Measurements from ENCODE around the gene KRTAP1-3.
"Not testable (repeated sequence)": the region's sequence is repeated elsewhere in the genome, so short reads cannot be mapped to it uniquely, and the experiment has no call there.

The KRTAP1-3 gene

GRCh38 chr17:41034346-41034935 lies at the start of gene KRTAP1-3:
Gene KRTAP1-3, minus strand, starts transcription at chr17:41034874. Its CDS starts 53 bp downstream, at chr17:41034821.
- H3K9me3 ChIP-seq (ENCODE audit: insufficient read depth, low read depth, low read length); H3K36me3 ChIP-seq (ENCODE audit: insufficient read depth, low read depth, low read length); H3K4me3 ChIP-seq (ENCODE audit: low read length); H3K27ac ChIP-seq (ENCODE audit: low read length); H3K27me3 ChIP-seq (ENCODE audit: insufficient read depth, low read length); H3K9ac ChIP-seq (ENCODE audit: low read depth, low read length): not testable (repeated sequence)
- H3K4me1 ChIP-seq (ENCODE audit: insufficient read depth, low read length): peaks cover 13% of the 10 kb centered on the region; the same call in 1 of the 2 replicates

GRCh38 chr17:41084100-41084856 lies 49.6 kb upstream of the KRTAP1-3 start, which contains the start of gene KRTAP4-7:
Gene KRTAP4-7, plus strand, starts transcription at chr17:41084150. Its CDS starts 57 bp downstream, at chr17:41084207.
- H3K9ac ChIP-seq (ENCODE audit: low read depth, low read length); H3K9me3 ChIP-seq (ENCODE audit: insufficient read depth, low read depth, low read length); H3K4me3 ChIP-seq (ENCODE audit: low read length); H3K36me3 ChIP-seq (ENCODE audit: insufficient read depth, low read depth, low read length); H3K27ac ChIP-seq (ENCODE audit: low read length); H3K27me3 ChIP-seq (ENCODE audit: insufficient read depth, low read length); H3K4me1 ChIP-seq (ENCODE audit: insufficient read depth, low read length): not testable (repeated sequence)

GRCh38 chr17:41083427-41083826 lies 48.8 kb upstream of the KRTAP1-3 start:
- not testable (repeated sequence) for H3K27ac ChIP-seq (ENCODE audit: low read length); H3K36me3 ChIP-seq (ENCODE audit: insufficient read depth, low read depth, low read length); H3K4me1 ChIP-seq (ENCODE audit: insufficient read depth, low read length); H3K9me3 ChIP-seq (ENCODE audit: insufficient read depth, low read depth, low read length); H3K4me3 ChIP-seq (ENCODE audit: low read length); H3K9ac ChIP-seq (ENCODE audit: low read depth, low read length); H3K27me3 ChIP-seq (ENCODE audit: insufficient read depth, low read length)

- Histone ChIP-seq H3K4me1 (ENCODE audit: insufficient read depth, low read length) (no peaks in the 10 kb centered on the region; the same call in 1 of the 2 replicates), H3K27me3 (ENCODE audit: insufficient read depth, low read length) (no peaks in the 10 kb centered on the region), H3K9me3 (ENCODE audit: insufficient read depth, low read depth, low read length) (no peaks in the 10 kb centered on the region), H3K9ac (ENCODE audit: low read depth, low read length) (no peak overlapping the region), H3K4me3 (ENCODE audit: low read length) (no peak overlapping the region), H3K36me3 (ENCODE audit: insufficient read depth, low read depth, low read length) (no peaks in the 10 kb centered on the region), H3K27ac (ENCODE audit: low read length) (no peak overlapping the region)
These were observed 48.0 kb upstream of the KRTAP1-3 start for GRCh38 chr17:41082626-41083025.

GRCh38 chr17:41076788-41077187 lies 42.1 kb upstream of the KRTAP1-3 start:
- Histone ChIP-seq H3K36me3 (ENCODE audit: insufficient read depth, low read depth, low read length) (no peaks in the 10 kb centered on the region), H3K27ac (ENCODE audit: low read length) (no peak overlapping the region), H3K4me1 (ENCODE audit: insufficient read depth, low read length) (no peaks in the 10 kb centered on the region), H3K9ac (ENCODE audit: low read depth, low read length) (no peak overlapping the region), H3K27me3 (ENCODE audit: insufficient read depth, low read length) (no peaks in the 10 kb centered on the region), H3K4me3 (ENCODE audit: low read length) (no peak overlapping the region), H3K9me3 (ENCODE audit: insufficient read depth, low read depth, low read length) (no peaks in the 10 kb centered on the region)

- no peaks in the 10 kb centered on the region for H3K9me3 ChIP-seq (ENCODE audit: insufficient read depth, low read depth, low read length)
- no peaks in the 10 kb centered on the region for H3K27me3 ChIP-seq (ENCODE audit: insufficient read depth, low read length)
- no peaks in the 10 kb centered on the region for H3K36me3 ChIP-seq (ENCODE audit: insufficient read depth, low read depth, low read length)
- no peak overlapping the region for H3K4me3 ChIP-seq (ENCODE audit: low read length)
- H3K9ac ChIP-seq (ENCODE audit: low read depth, low read length): no peak overlapping the region
- H3K4me1 ChIP-seq (ENCODE audit: insufficient read depth, low read length): no peaks in the 10 kb centered on the region
- H3K27ac ChIP-seq (ENCODE audit: low read length): no peak overlapping the region
These were observed 39.0 kb upstream of the KRTAP1-3 start for GRCh38 chr17:41073676-41074075.

- Histone ChIP-seq H3K36me3 (ENCODE audit: insufficient read depth, low read depth, low read length) (no peaks in the 10 kb centered on the region), H3K27ac (ENCODE audit: low read length) (no peak overlapping the region), H3K9ac (ENCODE audit: low read depth, low read length) (no peak overlapping the region)
These were observed 37.1 kb upstream of the KRTAP1-3 start for GRCh38 chr17:41071606-41072360.

GRCh38 chr17:41069031-41069430 lies 34.4 kb upstream of the KRTAP1-3 start:
- H3K9me3 ChIP-seq (ENCODE audit: insufficient read depth, low read depth, low read length): no peaks in the 10 kb centered on the region
- no peak overlapping the region for H3K27ac ChIP-seq (ENCODE audit: low read length)
- no peak overlapping the region for H3K4me3 ChIP-seq (ENCODE audit: low read length)
- no peaks in the 10 kb centered on the region for H3K4me1 ChIP-seq (ENCODE audit: insufficient read depth, low read length)
- H3K27me3 ChIP-seq (ENCODE audit: insufficient read depth, low read length): no peaks in the 10 kb centered on the region
- H3K36me3 ChIP-seq (ENCODE audit: insufficient read depth, low read depth, low read length): no peaks in the 10 kb centered on the region
- H3K9ac ChIP-seq (ENCODE audit: low read depth, low read length): no peak overlapping the region

More at GRCh38 chr17:41071606-41072360, 37.1 kb upstream of the KRTAP1-3 start:
- no peak overlapping the region for H3K4me3 ChIP-seq (ENCODE audit: low read length)
- no peaks in the 10 kb centered on the region for H3K27me3 ChIP-seq (ENCODE audit: insufficient read depth, low read length)
- no peaks in the 10 kb centered on the region for H3K9me3 ChIP-seq (ENCODE audit: insufficient read depth, low read depth, low read length)
- H3K4me1 ChIP-seq (ENCODE audit: insufficient read depth, low read length): no peaks in the 10 kb centered on the region

- no peak overlapping the region for H3K27ac ChIP-seq (ENCODE audit: low read length)
- no peaks in the 10 kb centered on the region for H3K9me3 ChIP-seq (ENCODE audit: insufficient read depth, low read depth, low read length)
- H3K9ac ChIP-seq (ENCODE audit: low read depth, low read length): no peak overlapping the region
- no peaks in the 10 kb centered on the region for H3K36me3 ChIP-seq (ENCODE audit: insufficient read depth, low read depth, low read length)
- no peak overlapping the region for H3K4me3 ChIP-seq (ENCODE audit: low read length)
- H3K27me3 ChIP-seq (ENCODE audit: insufficient read depth, low read length): no peaks in the 10 kb centered on the region
- H3K4me1 ChIP-seq (ENCODE audit: insufficient read depth, low read length): no peaks in the 10 kb centered on the region
These were observed 32.6 kb upstream of the KRTAP1-3 start for GRCh38 chr17:41067281-41067680.

- Histone ChIP-seq H3K9ac (ENCODE audit: low read depth, low read length) (no peak within 1 kb of the TSS), H3K36me3 (ENCODE audit: insufficient read depth, low read depth, low read length) (no peaks in the 10 kb centered on the region), H3K9me3 (ENCODE audit: insufficient read depth, low read depth, low read length) (no peaks in the 10 kb centered on the region), H3K4me1 (ENCODE audit: insufficient read depth, low read length) (no peaks in the 10 kb centered on the region), H3K4me3 (ENCODE audit: low read length) (no peak within 1 kb of the TSS), H3K27me3 (ENCODE audit: insufficient read depth, low read length) (no peaks in the 10 kb centered on the region), H3K27ac (ENCODE audit: low read length) (no peak within 1 kb of the TSS)
These were observed 31.4 kb upstream of the KRTAP1-3 start, which contains the start of gene KRTAP2-4 for GRCh38 chr17:41065829-41066624. Gene KRTAP2-4, minus strand, starts transcription at chr17:41065879. Its CDS starts 34 bp downstream, at chr17:41065845.

- H3K4me3 ChIP-seq (ENCODE audit: low read length); H3K9me3 ChIP-seq (ENCODE audit: insufficient read depth, low read depth, low read length); H3K9ac ChIP-seq (ENCODE audit: low read depth, low read length); H3K27me3 ChIP-seq (ENCODE audit: insufficient read depth, low read length); H3K27ac ChIP-seq (ENCODE audit: low read length); H3K36me3 ChIP-seq (ENCODE audit: insufficient read depth, low read depth, low read length); H3K4me1 ChIP-seq (ENCODE audit: insufficient read depth, low read length): not testable (repeated sequence)
These were observed 30.5 kb upstream of the KRTAP1-3 start for GRCh38 chr17:41065016-41065689.
